SIG-M5 treated with dmso at 0.1 percent for 504 hours (cell line): ENCODE measurements around the gene TBC1D28.
A peak's percentile ranks its signal among the peaks of the same experiment; 100 is the strongest.
"Not testable (repeated sequence)": the region's sequence is repeated elsewhere in the genome, so short reads cannot be mapped to it uniquely, and the experiment has no call there.

Experiments used
- DNase-seq: peaks from one replicate; lab custom pipeline; 2025; ENCODE audit not compliant: unreplicated experiment; lab: John Stamatoyannopoulos, UW

TBC1D28 gene

DNA sequence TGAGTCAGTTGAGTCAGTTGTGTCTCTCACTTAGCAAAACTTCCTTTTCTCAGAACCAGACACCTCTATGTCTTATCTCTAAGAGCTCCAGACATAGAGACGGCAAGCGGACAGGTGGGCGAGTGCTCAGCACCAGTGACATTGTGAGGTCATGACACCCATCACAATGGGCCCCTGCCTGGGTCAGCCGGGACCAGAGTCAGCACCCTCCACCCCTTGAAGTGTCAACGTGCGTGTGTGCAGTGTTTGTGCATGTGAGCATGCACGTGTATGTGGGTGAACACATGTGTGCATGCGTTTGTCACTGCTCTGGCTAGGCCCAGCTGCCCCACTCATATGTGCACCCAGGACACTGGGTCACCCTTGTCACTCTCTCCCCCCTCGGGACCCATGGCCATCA, at the start of gene TBC1D28:
Gene TBC1D28 (minus strand): TSS at position 101 of the 400 bp plus-strand sequence. CDS start 3,039 bp downstream, outside the sequence.
- DNase-seq: not testable (repeated sequence)

DNA sequence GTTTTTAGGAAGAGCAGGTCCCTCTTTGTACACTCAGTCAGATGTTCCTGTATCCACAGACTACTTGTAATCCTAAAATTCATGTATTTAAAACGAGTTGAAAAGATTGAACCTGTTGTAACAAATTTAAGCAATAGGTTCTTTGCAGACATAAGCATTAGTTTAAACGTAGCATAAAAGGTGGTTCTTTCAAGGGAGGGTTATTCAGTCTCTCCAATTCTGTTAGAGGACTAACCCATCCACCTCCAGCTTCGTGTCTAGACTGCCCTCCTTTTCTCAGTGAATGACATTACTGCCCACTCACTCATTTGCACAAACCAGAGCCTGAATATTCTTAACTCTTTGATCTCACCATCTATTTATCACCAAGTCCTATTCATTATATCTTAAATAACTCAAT, 38.5 kb upstream of the TBC1D28 start:
- not testable (repeated sequence) for DNase-seq

DNA sequence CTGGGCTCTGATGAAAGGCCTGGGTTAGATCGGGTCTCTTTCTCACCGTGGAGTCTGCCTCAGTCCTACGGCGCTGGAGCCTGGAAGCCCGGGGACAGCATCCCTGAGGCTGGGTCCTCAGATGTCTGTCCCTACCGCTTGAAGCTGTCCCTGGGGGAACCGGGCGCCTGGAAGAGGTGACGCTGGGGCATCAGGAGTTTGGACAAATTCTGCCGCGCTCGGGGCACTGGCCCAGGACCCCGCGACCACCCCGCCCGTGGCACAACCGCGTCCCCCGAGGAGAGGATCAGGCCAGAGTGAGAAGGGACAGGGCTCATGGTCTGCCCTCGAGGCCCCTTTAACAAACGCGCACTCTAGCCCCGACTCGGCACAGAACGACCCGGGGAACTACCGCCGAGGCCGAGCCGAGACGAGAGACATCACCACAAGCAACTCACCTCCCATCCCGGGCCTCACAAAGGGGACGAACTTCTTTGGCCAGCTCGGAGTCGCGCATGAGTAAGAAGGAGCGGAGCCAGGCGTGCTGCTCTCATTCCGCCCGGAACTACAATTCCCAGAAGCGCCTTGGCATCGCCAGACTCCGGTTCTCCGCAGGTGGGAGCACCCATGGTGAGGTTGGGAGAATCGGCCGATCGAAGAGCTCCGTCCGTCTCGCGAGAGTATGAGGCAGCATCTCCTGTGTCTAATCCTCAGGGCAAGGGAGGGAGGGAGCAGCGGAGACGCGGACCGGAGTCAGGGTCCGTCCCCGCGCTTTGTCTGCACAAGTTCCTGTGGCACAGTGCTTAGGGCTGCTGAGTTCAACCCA, 37.8 kb upstream of the TBC1D28 start, which contains the start of gene FOXO3B:
Gene FOXO3B (minus strand): TSS at position 548 of the 805 bp plus-strand sequence. CDS start 663 bp downstream, outside the sequence.
- DNase-seq: peak; percentile 84

DNA sequence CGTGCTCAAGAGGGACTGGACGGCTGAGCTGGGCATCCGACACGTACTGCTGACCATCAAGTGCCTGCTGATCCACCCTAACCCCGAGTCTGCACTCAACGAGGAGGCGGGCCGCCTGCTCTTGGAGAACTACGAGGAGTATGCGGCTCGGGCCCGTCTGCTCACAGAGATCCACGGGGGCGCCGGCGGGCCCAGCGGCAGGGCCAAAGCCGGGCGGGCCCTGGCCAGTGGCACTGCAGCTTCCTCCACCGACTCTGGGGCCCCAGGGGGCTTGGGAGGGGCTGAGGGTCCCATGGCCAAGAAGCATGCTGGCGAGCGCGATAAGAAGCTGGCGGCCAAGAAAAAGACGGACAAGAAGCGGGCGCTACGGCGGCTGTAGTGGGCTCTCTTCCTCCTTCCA, 33.2 kb upstream of the TBC1D28 start:
- DNase-seq: not testable (repeated sequence)

DNA sequence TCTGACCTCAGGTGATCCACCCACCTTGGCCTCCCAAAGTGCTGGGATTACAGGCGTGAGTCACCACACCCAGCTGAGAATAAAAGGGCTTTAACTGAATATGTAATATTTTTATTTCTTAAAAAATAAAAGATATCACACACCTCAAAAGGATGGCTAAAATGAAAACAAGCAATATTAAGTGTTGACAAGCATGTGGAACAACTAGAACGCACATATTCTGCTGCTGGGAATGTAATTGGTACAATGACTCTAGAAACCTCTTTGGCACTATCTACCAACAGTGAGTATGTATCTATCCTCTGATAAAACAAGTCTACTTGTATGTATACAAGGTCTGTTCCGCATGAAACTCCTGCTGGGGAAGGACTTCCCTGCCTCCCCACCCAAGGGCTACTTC, 32.7 kb upstream of the TBC1D28 start:
- not testable (repeated sequence) for DNase-seq

DNA sequence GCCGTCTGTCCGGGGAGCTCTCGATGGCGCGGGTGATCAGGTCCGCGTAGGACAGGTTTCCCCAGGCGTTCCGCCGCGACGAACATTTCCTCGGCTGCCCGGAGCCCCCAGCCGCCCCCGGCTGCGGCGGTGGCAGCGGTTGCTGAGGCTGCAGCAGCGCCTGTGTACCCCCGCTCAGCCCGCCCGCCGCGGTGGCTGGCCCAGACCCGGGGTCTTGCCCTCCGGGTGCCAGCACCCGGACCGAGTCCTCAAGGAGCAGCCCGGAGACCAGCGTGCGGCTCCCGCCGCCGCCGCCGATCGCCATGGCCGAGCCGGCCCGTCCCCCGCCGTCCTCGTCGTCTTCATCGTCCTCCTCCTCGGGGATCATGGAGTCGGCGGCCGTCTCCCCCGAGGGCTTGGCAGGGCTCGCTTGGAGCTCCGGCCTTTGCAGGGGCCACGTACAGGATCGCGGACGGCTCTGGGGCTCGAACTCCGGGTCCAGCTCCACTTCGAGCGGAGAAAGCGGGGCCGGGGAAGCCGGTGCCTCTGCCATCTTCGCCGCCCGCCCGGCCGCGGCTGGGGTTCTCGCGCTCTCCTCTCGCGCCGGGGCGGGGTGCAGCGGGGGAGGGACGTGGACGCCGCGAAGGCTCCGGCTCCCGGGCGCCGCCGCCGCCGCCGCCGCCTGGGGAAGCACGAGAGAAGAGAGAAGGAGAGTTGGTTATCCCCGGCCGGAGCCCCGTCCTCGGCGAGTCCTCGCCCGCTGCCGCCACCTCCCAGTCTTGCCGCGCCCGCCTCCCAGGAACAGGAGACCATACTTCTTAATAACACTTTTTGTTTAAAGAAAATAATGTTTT, 28.4 kb upstream of the TBC1D28 start:
- not testable (repeated sequence) for DNase-seq

DNA sequence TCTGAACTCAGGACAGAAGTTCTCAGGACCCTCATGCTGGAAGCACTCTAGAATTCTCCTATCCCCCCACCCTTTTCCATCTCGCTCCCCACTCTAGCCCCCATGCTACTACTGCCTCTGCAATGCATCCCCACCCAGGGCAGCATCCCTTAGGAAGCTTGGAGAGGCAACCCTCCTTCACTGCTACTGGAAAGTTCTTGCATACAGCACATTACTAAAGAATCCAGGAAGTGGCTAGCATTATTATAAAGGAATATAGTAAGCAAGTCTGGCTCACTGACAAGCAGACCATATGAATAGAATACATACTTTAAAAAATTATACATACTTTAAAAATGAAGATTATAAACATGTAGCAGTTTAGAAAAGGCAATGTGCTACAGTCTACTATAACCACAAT, 24.4 kb upstream of the TBC1D28 start:
- not testable (repeated sequence) for DNase-seq

DNA sequence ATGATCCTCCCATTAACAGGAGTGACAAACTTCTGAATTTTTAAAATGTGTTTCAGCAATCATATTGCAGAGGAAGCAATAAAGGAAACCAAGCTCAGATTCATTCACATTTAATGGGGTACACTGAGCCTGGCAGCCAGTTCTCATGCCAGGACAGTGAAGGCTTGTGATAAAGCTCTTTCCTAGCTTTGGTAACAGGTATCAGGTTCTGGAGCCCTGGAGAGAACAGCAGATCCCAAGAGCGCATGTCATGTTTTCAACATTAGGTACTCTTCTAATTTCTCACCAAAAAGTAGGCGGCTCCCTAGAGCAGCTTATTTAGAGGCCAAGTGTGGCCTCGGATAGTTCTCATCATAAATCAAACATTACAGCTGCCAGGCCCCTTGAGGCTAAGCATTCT, 23.3 kb upstream of the TBC1D28 start:
- not testable (repeated sequence) for DNase-seq

DNA sequence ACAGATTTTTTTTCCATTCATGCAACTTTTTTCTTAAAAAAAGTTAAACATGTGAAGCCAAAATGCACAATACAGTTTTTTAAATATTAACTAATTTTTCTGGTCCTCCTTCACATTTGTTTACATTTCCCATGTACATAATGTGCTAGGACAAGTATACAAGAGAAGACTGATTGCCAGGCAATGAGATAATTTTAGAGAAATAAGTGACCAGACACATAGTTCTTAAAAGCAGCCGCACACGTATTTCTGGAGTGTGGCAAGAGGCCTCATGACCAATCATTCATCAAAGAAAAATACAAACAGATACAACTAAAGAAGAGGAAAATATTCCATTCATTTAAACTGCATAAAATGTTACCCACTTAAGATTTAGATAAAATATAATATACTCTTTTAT, 22.1 kb upstream of the TBC1D28 start:
- not testable (repeated sequence) for DNase-seq

DNA sequence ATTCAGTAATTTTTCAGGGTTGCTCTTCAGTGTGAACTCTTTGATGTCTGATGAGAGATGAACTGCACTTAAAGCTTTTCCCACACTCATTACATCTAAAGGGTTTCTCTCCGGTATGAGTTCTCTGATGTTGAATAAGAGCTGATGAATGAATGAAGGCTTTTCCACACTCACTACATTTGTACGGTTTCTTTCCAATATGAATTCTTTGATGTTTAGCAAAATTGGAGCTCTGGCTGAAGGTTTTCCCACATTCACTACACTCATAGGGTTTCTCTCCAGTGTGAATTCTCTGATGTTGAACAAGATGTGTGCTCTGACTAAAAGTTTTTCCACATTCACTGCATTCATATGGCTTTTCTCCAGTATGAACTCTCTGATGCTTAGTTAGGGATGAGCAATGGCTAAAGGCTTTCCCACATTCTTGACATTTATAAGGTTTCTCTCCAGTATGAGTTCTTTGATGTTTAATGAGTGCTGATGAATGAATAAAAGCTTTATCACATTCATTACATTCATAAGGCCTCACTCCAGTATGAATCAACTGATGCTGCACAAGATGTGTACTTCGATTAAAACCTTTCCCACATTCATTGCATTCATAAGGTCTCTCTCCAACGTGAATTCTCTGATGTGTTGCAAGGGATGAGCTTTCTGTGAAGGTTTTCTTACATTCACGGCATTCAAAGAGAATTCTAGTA, 17.9 kb upstream of the TBC1D28 start:
- DNase-seq: not testable (repeated sequence)

DNA sequence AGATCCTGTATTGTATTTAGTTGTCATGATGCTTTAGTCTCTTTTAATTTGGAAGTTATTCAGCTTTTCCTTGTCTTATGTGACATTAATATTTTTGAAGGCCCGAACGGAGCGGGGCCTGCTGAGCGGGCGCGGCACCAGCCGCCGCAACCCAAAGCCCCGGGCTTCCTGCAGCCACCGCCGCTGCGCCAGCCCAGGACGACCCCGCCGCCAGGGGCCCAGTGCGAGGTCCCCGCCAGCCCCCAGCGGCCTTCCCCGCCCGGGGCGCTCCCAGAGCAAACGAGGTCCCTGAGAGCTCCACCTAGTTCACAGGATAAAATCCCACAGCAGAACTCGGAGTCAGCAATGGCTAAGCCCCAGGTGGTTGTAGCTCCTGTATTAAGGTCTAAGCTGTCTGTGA, 5.9 kb upstream of the TBC1D28 start:
- not testable (repeated sequence) for DNase-seq

DNA sequence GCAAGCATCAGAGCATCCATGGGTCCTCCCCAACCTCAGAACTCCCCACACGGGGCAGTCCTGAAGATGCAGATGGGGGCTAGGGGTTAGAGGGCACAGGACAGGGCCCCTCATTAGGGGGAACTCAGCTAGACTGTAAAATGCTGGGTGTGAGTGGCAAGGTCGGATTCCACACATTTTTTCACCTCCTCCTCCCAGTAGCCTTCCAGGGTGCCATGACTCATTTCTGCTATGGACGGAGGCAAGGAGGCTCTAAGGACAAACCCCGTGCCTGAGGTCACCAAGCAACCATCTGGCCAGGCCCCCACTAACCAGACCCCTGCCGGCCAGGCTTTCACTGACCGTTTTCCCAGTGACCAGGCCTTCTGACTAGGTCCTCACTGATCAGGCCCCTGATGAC, 1.1 kb downstream of the TBC1D28 start:
- DNase-seq: not testable (repeated sequence)

DNA sequence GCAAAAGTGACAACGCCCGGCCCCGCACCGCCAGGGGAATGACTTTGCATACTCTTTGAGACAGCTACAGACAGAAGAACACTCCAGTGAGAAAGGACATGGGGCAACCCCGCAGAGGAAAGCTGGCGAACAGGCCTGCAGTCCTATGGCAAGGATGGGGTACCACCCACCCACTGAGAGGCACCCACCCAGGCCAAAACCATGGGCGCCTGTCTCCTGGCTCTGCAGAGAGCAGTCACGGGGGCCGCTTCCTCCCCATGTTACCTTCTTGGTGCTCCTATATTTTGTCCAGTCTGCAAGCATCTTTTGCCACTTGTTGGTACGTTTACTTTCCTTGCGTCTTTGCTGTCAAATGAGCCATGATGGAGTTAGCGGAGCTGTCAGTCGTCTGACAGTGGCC, 5.8 kb downstream of the TBC1D28 start:
- not testable (repeated sequence) for DNase-seq

DNA sequence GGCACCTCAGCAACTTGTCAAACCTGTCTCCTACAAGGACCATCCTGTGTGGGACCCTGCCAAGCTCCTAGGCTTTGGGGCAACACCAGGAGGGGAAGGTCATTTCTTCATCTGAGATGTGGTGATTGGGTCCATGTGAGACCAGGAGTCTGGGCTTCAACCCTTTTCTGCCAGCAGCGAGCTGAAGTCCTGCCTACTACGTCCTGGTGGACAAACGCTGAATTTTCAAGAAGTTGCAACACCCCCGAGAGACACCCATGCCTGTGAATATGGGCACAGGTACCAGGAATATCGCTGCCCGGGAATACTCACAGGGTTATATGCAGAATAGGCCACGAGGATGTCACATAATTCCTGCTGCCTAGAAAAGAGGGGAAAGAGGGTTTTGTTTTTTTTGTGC, 8.0 kb downstream of the TBC1D28 start:
- not testable (repeated sequence) for DNase-seq

DNA sequence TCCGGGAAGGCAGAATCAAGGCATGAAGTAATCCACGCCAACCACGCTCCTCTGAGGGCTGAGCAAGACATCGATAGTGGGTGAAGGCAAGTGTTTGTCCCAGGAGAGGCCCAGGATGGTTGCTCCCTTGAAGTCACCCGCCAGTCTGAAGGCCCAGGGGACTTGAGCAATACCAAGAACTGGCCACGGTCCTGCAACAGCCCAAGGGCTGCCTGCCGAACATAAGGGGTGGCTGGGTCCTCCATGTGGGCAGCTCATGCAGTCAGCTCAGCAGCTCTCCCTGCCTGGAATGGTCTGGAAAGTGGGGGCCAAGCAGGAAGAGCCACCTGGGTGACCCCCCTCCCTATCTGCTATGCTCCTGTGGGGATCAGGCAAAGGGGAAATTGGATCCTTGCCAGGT, 8.4 kb downstream of the TBC1D28 start:
- not testable (repeated sequence) for DNase-seq

DNA sequence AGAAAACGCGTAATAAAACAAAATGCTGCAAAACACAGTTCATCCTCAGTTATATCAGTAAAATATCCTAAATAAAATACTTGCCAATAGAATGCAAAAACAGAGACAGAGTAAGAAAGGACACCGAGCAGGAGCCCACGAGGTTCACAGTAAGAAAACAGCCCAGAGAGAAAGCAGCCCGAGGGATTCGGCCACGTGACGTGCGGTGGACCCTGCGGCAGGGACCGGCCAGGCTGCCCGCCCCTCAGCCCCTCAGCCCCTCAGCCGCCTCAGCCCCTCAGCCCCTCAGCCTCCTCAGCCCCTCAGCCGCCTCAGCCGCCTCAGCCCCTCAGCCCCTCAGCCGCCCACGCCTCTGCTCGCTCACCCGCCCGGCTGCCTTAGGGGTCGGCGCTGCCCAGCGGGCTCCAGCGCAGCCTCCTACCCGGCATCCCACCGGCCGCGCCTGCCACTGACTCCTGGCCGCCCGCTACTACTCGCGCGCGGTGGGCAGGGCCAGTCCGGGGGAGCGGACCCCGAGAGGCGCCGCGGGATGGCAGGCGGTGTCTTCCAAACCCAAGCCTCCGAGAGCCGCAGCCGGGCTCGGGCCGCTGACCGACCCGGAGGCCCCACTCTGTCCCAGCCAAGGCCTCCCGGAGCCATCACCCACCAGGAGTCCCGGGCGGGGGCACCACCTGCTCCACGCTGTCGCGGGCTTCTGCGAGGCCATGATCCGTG, 9.5 kb downstream of the TBC1D28 start:
- not testable (repeated sequence) for DNase-seq

DNA sequence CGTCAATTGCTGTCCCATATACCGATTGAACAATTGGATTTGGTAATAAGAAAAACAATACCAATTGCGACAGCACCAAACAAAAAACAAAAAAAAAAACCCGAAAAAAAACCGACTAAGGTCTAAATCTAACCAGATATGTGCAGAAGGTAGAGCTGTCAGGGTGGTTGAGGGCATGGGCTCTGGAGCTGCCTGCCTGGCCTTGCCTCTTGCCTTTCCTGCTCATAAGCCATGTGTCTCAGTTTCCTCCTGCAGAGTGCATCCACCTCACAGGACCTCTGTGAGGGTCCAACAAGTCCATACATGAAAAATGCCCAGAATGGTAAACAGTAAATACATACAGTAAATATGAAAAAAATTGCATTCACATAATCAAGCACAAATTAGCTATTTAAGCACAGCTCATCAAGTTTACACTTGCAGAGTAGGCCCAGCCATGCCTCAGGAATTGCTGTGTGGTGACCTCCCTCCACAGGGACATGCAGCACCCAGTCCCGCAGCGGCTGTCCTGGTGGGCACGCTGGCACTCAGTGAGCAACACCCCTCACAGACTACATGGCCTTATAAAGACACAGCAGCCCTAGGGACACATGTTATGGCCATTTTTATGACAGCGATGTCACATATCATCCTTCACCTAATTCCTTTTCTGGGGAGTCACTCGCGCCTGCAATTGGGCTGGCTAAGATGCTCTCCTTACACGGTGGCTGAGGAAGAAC, 17.9 kb downstream of the TBC1D28 start:
- DNase-seq: no peak

DNA sequence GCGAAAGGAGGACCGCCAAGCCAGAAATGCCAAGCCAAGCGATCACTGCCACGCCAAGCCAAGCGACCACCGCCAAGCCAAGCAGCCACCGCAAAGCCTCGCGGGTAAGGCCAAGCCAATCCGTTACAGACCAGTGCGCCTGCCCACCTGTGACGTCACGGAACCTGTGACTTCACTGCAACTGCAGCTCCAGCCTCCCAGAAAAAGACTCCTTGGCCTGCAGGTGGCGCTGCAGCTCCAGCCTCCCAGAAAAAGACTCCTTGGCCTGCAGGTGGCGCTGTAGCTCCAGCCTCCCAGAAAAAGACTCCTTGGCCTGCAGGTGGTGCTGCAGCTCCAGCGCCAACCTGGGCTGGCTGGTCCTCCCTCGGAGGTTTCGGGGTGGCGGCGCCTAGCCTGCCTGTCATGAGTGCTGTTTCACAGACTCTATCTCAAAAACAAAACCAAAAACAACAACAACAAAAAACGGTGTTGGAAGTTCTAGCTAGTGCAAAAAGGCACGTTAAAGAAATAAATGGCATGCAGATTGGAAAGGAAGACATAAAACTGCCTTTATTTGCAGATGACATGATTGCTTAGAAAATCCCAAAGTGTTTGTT, 18.6 kb downstream of the TBC1D28 start:
- DNase-seq: peak; percentile 53

DNA sequence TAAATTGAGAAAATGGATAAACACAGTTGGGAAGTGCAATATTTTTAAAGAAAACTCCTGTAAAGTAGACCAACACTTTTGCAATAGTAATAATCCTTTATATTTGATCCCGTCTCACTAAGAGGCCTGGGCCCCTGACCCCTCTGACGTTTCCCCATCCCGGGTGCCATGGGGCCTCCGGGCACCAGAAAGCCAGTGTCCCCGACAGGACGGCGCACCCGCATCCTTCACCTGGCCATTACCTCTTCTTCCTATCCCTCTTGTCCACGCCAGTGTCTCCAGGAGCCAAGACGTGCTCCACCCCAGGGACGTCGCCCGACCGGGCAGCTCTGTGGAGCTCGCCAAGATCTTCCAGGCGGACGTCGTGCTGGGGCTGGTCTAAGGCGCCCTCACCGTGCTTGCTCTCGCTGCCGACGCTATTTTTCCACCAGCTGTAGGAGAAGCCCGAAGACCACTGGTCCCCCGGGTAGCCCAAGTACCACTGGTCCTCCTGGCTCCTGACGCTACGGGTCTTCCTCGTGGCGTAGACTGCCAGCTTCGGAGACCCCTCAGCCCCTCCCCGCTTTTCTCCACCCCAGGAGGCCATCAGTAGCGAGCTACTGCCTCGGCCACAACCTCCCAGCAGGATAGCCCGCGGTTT, 19.2 kb downstream of the TBC1D28 start:
- not testable (repeated sequence) for DNase-seq
